ENCODE results near the gene GLA.

The GLA gene

DNA sequence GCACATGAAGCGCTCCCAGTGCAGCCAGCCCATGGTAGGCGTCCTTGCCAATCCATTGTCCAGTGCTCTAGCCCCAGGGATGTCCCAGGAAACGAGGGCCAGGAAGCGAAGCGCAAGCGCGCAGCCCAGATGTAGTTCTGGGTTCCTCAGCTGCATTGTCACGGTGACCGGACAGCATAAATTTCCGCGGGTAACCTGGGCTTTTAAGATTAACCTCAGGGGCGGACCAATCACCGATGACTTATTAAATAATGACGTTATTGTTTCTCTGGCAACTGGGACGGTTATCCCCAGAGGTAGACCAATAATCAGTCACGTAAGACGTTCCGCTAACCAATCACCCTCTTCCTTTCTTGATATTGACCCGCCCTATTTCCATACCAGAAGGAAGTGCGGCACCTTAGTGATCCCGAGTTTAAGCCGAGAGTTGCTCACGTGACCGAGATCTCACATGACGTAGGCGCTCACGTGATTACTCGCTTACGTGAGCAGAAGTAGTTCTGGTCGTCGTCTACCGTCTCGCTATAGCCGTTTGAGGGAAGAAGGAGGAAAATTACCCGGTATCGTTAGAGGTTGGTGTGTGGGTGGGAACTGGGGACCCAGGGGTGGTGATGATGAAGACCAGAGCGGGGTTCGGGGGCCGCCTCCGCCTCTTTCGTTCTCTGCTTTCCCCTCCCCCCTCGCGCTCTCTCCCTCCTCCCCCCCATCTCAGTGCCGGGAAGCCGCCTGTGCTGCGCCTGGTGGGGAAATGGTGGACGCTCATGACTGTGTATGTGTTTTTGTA lies at the start of gene GLA, which contains the start of gene HNRNPH2:
TSS of gene GLA (minus strand) at position 178 of the 784 bp plus-strand sequence. CDS start at position 156, 22 bp downstream.
TSS of gene HNRNPH2 (plus strand) at position 475 of the 784 bp plus-strand sequence. CDS start 3,767 bp downstream, outside the sequence.
- DNase-seq (ENCODE audit: low spot score) = peak; percentile 96

- DNase-seq (ENCODE audit: low spot score) = no peak
These were observed 44.3 kb upstream of the GLA start for GRCh38 chrX:101452056-101452455.

- no peak for DNase-seq (ENCODE audit: low spot score)
These were observed 43.2 kb upstream of the GLA start for GRCh38 chrX:101450961-101451360.

GRCh38 chrX:101450085-101450484 lies 42.4 kb upstream of the GLA start:
- no peak for DNase-seq (ENCODE audit: low spot score)

DNA sequence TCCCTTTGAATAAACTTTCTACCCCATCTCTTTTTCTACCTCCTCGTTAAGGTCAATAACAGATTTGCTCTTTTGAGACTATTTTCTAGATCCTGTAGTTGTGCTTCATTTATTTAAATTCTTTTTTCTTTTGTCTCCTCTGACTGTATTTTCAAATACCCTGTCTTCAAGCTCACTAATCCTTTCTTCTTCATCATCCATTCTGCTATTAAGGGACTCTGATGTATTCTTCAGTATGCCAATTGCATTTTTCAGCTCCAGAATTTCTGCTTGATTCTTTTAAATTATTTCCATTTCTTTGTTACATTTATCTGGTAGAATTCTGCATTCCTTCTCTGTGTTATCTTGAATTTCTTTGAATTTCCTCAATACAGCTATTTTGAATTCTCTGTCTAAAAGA lies 41.6 kb upstream of the GLA start:
- DNase-seq (ENCODE audit: low spot score) = no peak

- DNase-seq (ENCODE audit: low spot score) = no peak
These were observed 34.4 kb upstream of the GLA start for GRCh38 chrX:101442085-101442484.

DNA sequence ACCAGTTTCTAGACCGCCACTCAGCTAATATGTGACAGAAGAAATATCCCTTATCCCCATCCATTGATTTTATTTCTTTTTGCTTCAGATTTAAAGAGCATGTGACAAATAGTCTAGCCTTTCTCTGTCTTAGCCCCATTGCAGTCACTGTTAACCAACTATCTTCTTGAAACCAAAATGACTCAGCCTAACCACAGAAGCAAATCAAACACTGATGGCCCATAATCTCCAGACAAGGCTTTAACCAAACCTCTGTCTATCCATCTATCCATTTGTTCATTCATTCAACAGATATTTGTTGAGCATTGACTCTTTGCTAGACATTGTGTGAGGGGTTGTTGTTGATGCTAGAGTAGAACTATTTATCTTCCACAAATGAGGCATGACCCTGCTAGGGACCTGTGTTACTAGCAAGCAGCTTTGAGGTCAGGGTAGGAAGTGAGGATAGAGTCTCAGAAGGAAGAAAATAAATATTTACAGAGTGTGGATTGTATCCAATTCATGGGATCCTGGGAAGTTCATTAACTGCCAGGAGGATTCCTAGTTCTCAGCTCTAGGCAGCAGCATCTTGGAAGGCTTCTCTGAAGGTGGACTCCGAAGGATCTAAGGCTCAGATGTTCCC lies 22.8 kb upstream of the GLA start:
- DNase-seq (ENCODE audit: low spot score) = no peak

DNA sequence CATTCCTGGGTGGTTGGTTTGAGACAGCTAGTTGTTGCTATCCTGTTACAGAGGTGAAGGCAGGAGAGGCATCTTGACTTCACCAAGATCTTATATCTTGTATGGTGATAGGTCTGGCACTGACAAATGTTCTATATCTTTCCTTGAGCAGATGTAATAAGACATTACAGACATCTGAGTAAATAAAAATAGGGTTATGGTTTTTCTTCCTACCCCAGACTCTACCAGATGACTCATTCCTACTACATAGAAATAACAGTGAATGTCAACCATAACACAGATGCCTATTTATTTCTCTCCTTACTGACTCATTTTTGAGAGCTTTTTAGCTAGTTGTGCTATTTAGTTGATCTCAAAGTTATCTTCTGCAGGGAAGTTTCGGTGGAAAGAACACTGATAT lies 22.2 kb upstream of the GLA start:
- no peak for DNase-seq (ENCODE audit: low spot score)

DNA sequence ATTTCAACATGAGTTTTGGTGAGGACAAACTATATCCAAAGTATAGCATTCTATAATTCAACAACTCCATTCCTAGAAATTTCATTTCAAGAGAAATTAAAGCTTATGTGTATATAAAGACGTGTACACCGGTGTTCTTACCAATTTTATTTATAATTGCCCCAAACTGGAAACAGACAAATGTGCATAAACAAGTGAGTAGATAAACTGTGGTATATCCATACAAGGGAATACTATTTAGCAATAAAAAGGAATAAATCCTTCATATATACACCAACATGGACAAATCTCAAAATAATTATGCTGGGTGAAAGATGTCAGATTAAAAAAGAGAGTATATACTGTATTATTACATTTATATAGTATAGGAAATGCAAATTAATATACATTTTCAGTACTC lies 20.2 kb upstream of the GLA start:
- DNase-seq (ENCODE audit: low spot score) = no peak

- DNase-seq (ENCODE audit: low spot score) = no peak
These were observed 11.8 kb upstream of the GLA start for GRCh38 chrX:101419489-101419888.

DNA sequence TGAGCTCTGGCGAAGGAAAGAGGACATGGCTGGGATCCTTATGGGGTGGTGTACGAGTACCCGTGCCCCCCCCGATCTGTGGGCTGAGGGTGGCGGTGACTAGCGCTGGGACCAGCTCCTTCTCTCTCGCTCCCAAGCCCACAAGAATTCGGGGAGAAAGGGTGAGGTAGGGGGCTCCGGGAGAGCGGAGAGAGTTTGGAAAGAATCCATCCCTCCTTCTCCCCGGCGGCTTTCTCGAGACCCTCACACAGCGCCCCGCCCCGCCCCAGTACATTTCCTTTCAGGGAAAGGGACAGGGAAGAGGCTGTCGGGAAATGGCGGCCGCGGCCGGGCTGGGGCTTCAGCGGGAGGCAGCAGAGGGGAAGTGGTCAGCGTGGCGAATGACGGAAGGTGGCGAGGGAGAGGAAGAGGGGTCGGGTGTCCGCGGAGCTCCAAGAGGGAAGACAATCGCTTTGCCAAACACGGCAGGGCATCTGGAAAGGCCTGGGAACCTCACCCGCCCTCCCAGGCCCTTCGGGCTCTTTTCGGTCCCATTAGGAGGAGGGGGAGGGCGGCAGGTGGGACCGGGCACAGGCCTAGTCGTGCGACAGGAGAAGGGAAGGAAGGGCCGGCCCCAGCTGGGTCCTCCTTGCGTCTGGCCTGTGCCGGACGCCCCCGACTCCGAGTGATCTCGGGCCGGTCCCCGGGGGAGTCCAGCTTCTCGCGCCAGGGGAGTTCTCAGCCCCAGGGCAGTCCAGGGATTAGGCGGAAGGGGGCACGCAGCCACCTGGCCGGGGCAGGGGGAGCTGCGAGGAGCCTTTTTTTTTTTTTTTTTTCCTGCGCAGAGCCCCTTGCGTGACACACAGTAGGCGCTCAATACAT lies 10.5 kb upstream of the GLA start:
- peak; percentile 47 for DNase-seq (ENCODE audit: low spot score)

GRCh38 chrX:101417190-101417589 lies 9.5 kb upstream of the GLA start:
- no peak for DNase-seq (ENCODE audit: low spot score)

GRCh38 chrX:101416691-101417090 lies 9.0 kb upstream of the GLA start:
- no peak for DNase-seq (ENCODE audit: low spot score)

GRCh38 chrX:101415180-101416145 lies 7.7 kb upstream of the GLA start:
- DNase-seq (ENCODE audit: low spot score) = peak; percentile 80

DNA sequence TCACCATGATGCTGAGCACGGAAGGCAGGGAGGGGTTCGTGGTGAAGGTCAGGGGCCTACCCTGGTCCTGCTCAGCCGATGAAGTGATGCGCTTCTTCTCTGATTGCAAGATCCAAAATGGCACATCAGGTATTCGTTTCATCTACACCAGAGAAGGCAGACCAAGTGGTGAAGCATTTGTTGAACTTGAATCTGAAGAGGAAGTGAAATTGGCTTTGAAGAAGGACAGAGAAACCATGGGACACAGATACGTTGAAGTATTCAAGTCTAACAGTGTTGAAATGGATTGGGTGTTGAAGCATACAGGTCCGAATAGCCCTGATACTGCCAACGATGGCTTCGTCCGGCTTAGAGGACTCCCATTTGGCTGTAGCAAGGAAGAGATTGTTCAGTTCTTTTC lies 4.3 kb upstream of the GLA start:
- no peak for DNase-seq (ENCODE audit: low spot score)

DNA sequence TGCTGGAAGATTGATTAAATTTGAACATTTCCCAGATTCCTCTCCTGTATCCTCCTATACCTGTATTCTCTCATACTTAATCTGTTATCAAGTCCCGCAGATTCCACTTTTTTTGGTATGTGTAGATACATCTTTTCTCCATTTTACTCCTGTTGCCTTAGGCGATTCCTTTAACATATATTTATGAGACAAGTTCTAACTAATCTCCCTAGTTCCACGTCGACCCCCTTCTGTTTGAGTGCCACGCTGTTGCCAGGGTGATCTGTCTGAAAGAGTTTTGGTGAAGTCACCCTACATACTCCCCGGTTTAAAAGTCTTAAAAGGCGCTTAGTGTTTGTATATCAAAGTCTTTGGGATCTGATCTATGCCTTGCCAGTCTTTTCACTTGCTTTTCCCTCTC lies 2.7 kb upstream of the GLA start:
- DNase-seq (ENCODE audit: low spot score) = no peak

DNA sequence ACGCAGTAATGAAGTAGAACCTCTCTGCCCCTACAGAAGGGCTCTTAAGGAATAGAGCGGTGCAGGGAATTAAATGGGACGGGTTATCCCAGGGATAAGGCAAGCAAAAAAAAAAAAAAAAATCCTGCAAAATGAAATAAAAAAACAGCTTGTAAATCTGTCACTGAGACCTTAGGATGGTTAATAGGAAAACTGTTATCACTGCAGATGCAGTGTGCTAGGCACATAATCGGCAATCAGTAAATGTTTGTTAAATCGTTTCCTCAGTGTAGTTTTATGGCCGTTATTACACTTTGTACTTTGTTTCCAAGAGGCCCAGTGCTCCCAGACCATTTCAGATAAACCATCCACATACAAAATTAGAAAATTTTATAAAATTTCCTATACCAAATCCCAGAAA lies 1.3 kb upstream of the GLA start:
- DNase-seq (ENCODE audit: low spot score) = no peak

GRCh38 chrX:101408532-101408841 lies 762 bp upstream of the GLA start:
- DNase-seq (ENCODE audit: low spot score) = no peak

DNA sequence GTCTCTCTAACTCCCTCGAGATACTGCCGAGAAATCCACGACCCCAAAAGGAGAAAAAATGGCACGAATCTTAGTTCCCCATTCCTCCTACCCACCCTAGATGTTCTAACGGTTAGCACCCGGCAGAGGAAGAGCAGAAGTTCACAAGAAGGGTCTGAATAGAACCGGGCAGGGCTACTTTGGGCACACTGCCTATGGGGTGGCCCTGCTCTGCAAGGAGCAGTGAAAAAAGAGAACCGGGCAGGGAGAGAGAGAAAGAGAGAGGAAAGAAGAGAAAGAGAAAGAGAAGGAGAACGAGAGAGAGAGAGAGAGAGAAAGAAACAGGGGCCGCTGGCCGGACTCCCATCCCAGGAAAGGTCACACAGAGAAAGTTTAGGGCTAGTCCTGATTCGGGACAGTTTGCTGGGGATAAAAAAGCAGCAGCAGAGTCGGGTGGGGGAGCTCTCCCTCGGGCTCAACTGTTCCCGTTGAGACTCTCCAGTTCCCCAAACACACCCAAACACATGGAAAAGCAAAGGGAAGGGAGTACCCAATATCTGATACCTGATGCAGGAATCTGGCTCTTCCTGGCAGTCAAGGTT lies 468 bp downstream of the GLA start:
- DNase-seq (ENCODE audit: low spot score) = no peak

DNA sequence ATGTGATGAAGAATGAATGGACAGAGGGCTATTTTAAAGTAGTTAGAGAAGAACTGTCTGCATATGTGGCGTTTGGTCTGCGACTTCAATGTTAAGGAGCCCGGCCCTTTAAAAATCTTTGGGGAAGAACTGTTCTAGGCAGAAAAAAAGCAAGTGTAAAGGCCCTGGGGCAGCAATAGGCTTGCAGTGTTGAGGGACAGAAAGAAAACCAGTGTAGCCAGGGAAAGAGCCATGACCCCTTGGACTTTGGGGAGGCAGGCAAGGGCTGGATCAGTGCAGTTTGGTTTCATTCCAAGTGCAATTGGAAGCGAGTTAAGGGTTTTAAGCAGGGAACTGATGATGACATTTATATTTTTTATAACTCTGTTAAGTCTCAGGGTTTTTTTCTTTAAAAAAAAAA lies 7.9 kb downstream of the GLA start:
- DNase-seq (ENCODE audit: low spot score) = no peak

DNA sequence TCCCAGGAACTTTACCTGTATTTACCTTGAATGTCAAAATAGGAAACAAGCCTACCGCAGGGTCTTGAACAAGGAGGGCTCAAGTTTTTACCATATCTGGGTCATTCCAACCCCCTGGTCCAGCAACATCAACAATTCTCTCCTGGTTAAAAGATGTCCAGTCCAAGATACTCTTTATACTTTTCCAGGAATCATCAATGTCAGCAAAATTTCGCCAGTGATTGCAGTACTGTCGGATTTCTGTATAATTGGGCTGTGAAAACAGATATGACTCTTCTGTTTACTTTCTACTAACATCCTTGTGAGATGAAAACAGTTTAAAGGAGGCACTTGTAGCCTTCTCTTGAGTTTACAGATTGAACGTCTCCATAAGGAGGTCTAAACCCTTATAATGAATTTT lies 9.0 kb downstream of the GLA start:
- no peak for DNase-seq (ENCODE audit: low spot score)

All from globus pallidus (tissue), 1 donor.